ENCODE measurements around the gene UBE2J2. TPM values are rescaled to one million over a fixed set of nuclear protein-coding genes. Genes with fewer than 3 reads are reported as not detected.

Gene UBE2J2
- total and polyA plus RNA-seq, 4 donors, result 36.0 to 57.4 (median 47.1) TPM

GRCh38 chr1:1321477-1321876 is 47.8 kb upstream of the UBE2J2 start:
- no peak for TF ChIP-seq CTCF (IDR thresholded peaks at IDR 0.05; ENCODE audit: control extremely low read depth, extremely low read depth)
- 85 to 92% methylated on average over 8 of the region's 8 CpGs for WGBS, 2 donors
- Histone ChIP-seq H3K4me3 (no peak overlapping the region), H3K9ac (ENCODE audit: insufficient read depth in 1 of 2, low read length in 2 of 2) (no peak overlapping the region), H3K36me3 (ENCODE audit: control insufficient read depth in 4 of 4, insufficient read depth in 4 of 4, low read length in 4 of 4) (peaks cover 0 to 27% (median 6%) of the 10 kb centered on the region in 4 donors), H3K27me3 (ENCODE audit: control insufficient read depth in 3 of 3, insufficient read depth in 3 of 3, low read length in 2 of 3) (no peaks in the 10 kb centered on the region), H3K9me3 (ENCODE audit: control insufficient read depth in 4 of 4, insufficient read depth in 3 of 4, low read length in 3 of 4) (no peaks in the 10 kb centered on the region), H3K4me1 (ENCODE audit: control insufficient read depth in 5 of 5, insufficient read depth in 5 of 5, low read length in 5 of 5) (peaks cover 0 to 19% (median 8%) of the 10 kb centered on the region in 5 donors), H3K27ac (ENCODE audit: low read depth in 1 of 2, low read length in 1 of 2) (no peak overlapping the region)
- ATAC-seq (ENCODE audit: insufficient read depth, low FRiP score) (no peak), DNase-seq (no peak)

GRCh38 chr1:1320666-1321448 is 47.2 kb upstream of the UBE2J2 start:
- H3K36me3 ChIP-seq (ENCODE audit: control insufficient read depth in 4 of 4, insufficient read depth in 4 of 4, low read length in 4 of 4), result peaks cover 0 to 30% (median 8%) of the 10 kb centered on the region in 4 donors
- H3K9ac ChIP-seq (ENCODE audit: insufficient read depth in 1 of 2, low read length in 2 of 2), result no peak overlapping the region
- H3K4me1 ChIP-seq (ENCODE audit: control insufficient read depth in 5 of 5, insufficient read depth in 5 of 5, low read length in 5 of 5), result peaks cover 0 to 17% (median 7%) of the 10 kb centered on the region in 5 donors
- H3K27me3 ChIP-seq (ENCODE audit: control insufficient read depth in 3 of 3, insufficient read depth in 3 of 3, low read length in 2 of 3), result no peaks in the 10 kb centered on the region
- H3K4me3 ChIP-seq, result no peak overlapping the region
- H3K27ac ChIP-seq (ENCODE audit: low read depth in 1 of 2, low read length in 1 of 2), result peak overlapping the region in 1 of 2 donors; percentile 37
- WGBS, 2 donors, result 82 to 89% methylated on average over 21 to 23 of the region's 23 CpGs
- no peak for DNase-seq
- no peak for TF ChIP-seq CTCF (IDR thresholded peaks at IDR 0.05; ENCODE audit: control extremely low read depth, extremely low read depth)
- no peaks in the 10 kb centered on the region for H3K9me3 ChIP-seq (ENCODE audit: control insufficient read depth in 4 of 4, insufficient read depth in 3 of 4, low read length in 3 of 4)
- ATAC-seq (ENCODE audit: insufficient read depth, low FRiP score), result no peak

GRCh38 chr1:1319646-1319941 is 45.9 kb upstream of the UBE2J2 start:
- no peak overlapping the region for H3K9ac ChIP-seq (ENCODE audit: insufficient read depth in 1 of 2, low read length in 2 of 2)
- H3K36me3 ChIP-seq (ENCODE audit: control insufficient read depth in 4 of 4, insufficient read depth in 4 of 4, low read length in 4 of 4), result peaks cover 0 to 38% (median 14%) of the 10 kb centered on the region in 4 donors
- no peak overlapping the region for H3K27ac ChIP-seq (ENCODE audit: low read depth in 1 of 2, low read length in 1 of 2)

More at GRCh38 chr1:1319646-1319941, 45.9 kb upstream of the UBE2J2 start:
- ATAC-seq (ENCODE audit: insufficient read depth, low FRiP score), result no peak
- Histone ChIP-seq H3K27me3 (ENCODE audit: control insufficient read depth in 3 of 3, insufficient read depth in 3 of 3, low read length in 2 of 3) (no peaks in the 10 kb centered on the region), H3K4me1 (ENCODE audit: control insufficient read depth in 5 of 5, insufficient read depth in 5 of 5, low read length in 5 of 5) (peaks cover 0 to 9% (median 7%) of the 10 kb centered on the region in 5 donors), H3K4me3 (no peak overlapping the region), H3K9me3 (ENCODE audit: control insufficient read depth in 4 of 4, insufficient read depth in 3 of 4, low read length in 3 of 4) (no peaks in the 10 kb centered on the region)
- TF ChIP-seq CTCF (IDR thresholded peaks at IDR 0.05; ENCODE audit: control extremely low read depth, extremely low read depth), result no peak
- DNase-seq, result no peak
- 85 to 94% methylated on average over 13 of the region's 13 CpGs for WGBS, 2 donors
